Measurements from ENCODE around the gene NRDC. TPM values are rescaled to one million over a fixed set of nuclear protein-coding genes. Genes with fewer than 3 reads are reported as not detected.
A peak's percentile ranks its signal among the peaks of the same experiment; 100 is the strongest.

NRDC gene, protein sequence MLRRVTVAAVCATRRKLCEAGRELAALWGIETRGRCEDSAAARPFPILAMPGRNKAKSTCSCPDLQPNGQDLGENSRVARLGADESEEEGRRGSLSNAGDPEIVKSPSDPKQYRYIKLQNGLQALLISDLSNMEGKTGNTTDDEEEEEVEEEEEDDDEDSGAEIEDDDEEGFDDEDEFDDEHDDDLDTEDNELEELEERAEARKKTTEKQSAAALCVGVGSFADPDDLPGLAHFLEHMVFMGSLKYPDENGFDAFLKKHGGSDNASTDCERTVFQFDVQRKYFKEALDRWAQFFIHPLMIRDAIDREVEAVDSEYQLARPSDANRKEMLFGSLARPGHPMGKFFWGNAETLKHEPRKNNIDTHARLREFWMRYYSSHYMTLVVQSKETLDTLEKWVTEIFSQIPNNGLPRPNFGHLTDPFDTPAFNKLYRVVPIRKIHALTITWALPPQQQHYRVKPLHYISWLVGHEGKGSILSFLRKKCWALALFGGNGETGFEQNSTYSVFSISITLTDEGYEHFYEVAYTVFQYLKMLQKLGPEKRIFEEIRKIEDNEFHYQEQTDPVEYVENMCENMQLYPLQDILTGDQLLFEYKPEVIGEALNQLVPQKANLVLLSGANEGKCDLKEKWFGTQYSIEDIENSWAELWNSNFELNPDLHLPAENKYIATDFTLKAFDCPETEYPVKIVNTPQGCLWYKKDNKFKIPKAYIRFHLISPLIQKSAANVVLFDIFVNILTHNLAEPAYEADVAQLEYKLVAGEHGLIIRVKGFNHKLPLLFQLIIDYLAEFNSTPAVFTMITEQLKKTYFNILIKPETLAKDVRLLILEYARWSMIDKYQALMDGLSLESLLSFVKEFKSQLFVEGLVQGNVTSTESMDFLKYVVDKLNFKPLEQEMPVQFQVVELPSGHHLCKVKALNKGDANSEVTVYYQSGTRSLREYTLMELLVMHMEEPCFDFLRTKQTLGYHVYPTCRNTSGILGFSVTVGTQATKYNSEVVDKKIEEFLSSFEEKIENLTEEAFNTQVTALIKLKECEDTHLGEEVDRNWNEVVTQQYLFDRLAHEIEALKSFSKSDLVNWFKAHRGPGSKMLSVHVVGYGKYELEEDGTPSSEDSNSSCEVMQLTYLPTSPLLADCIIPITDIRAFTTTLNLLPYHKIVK
- total RNA-seq, result 100 to 1,000 TPM; 131 to 139 (median 137) TPM

- ATAC-seq, result peak; percentile 94 to 96
- Mint-ChIP-seq H3K27me3 (ENCODE audit: low read depth) (peaks cover 14% of the 10 kb centered on the region), H3K4me1 (ENCODE audit: low read depth) (peaks cover 20% of the 10 kb centered on the region), H3K36me3 (ENCODE audit: insufficient read depth) (peaks cover 14% of the 10 kb centered on the region), H3K9me3 (no peaks in the 10 kb centered on the region), H3K4me3 (no peak within 1 kb of the TSS)
- DNase-seq, result peak; percentile 99
Measured at GRCh38 chr1:51878616-51879336, at the start of gene NRDC. Gene NRDC, minus strand, starts transcription at chr1:51878727. Its CDS starts 112 bp downstream, at chr1:51878615.

- Mint-ChIP-seq H3K9me3 (no peaks in the 10 kb centered on the region), H3K4me1 (ENCODE audit: low read depth) (no peaks in the 10 kb centered on the region), H3K4me3 (no peak overlapping the region), H3K36me3 (ENCODE audit: insufficient read depth) (no peaks in the 10 kb centered on the region), H3K27me3 (ENCODE audit: low read depth) (peaks cover 5% of the 10 kb centered on the region)
- ATAC-seq, result no peak
- no peak for DNase-seq
Measured at GRCh38 chr1:51927029-51927428, 48.5 kb upstream of the NRDC start.

DNA sequence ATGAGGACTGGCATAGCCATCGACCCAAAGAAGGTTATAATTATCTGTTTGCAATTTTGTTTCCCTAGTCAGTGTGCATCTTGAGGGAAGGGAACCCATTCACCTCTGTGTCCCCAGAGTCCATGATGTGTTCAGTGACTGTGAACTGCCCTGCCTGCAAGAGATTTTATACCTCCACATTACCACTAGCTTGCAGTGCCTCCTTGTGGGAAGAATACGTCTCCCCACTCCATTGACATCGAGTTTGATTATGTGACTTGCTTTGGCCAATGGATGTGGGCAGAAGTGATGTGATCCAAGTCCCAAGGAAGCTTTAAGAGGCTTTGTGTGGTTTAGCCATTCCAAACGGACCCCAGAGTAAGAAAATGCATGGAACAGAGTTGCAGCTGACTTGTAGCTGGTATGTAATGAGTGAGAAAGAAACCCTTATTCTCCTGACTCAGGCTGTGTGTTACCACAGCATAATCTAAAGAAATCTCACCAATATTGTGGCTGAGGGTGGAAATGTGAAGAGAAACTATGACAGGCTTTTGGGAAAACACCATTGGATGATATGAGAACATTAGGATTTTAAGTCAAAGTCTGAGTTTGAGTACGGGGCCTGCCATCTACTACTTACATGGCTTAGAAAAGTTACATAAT is 47.8 kb upstream of the NRDC start:
- H3K4me3 Mint-ChIP-seq, result no peak overlapping the region
- ATAC-seq (peak in 1 of 2 donors; percentile 56), DNase-seq (no peak)

DNA sequence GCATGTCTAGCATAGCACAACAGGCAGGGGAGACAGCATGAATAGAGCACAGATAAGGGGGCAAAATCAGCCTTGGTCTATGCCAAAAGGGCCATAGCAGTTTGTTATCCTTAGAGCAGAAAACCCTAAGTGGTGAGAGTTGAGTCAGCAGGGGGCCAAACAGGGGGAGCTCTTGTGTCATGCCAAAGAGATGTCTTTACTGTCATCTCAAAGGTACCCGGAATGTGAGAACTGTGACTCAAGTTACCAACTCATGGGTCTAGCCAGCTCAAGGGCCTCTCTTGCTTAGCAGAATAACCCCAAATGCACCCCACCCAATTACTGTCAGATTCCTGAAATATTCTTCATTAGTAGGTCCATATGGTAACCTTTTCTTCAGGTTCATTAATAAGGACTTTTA is 45.9 kb upstream of the NRDC start:
- DNase-seq (no peak), ATAC-seq (peak; percentile 76 to 79)
- peaks cover 9% of the 10 kb centered on the region for H3K27me3 Mint-ChIP-seq (ENCODE audit: low read depth)
- no peak overlapping the region for H3K4me3 Mint-ChIP-seq
- no peaks in the 10 kb centered on the region for H3K9me3 Mint-ChIP-seq
- no peaks in the 10 kb centered on the region for H3K36me3 Mint-ChIP-seq (ENCODE audit: insufficient read depth)
- H3K4me1 Mint-ChIP-seq (ENCODE audit: low read depth), result no peaks in the 10 kb centered on the region

More for the DNA sequence above, 47.8 kb upstream of the NRDC start:
- no peaks in the 10 kb centered on the region for H3K36me3 Mint-ChIP-seq (ENCODE audit: insufficient read depth)
- H3K27me3 Mint-ChIP-seq (ENCODE audit: low read depth), result peaks cover 5% of the 10 kb centered on the region
- H3K9me3 Mint-ChIP-seq, result no peaks in the 10 kb centered on the region
- H3K4me1 Mint-ChIP-seq (ENCODE audit: low read depth), result no peaks in the 10 kb centered on the region

DNA sequence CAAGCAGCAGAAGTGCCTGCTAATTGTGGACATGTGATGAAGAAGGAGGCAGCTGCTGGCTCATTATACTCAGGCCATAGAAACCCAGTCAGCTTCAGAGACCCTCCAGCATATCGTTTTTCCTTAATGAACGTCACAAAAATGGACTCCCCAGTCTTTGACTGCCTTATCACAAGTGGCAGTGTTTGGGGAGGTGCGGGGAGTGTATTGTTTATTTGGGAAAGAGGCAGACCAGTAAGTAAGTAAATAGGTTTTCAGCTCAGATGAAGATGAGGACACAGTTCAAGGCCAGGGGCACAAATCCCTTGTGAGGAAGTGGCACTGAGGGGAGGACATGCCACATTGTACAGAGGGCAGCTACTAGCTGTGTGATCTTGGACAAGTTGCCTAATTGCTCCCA is 43.5 kb upstream of the NRDC start:
- no peak for ATAC-seq
- Mint-ChIP-seq H3K36me3 (ENCODE audit: insufficient read depth) (no peaks in the 10 kb centered on the region), H3K4me1 (ENCODE audit: low read depth) (no peaks in the 10 kb centered on the region), H3K9me3 (no peaks in the 10 kb centered on the region), H3K27me3 (ENCODE audit: low read depth) (peaks cover 14% of the 10 kb centered on the region), H3K4me3 (no peak overlapping the region)
- no peak for DNase-seq

- H3K36me3 Mint-ChIP-seq (ENCODE audit: insufficient read depth), result no peaks in the 10 kb centered on the region
- peaks cover 16% of the 10 kb centered on the region for H3K27me3 Mint-ChIP-seq (ENCODE audit: low read depth)
- no peaks in the 10 kb centered on the region for H3K4me1 Mint-ChIP-seq (ENCODE audit: low read depth)
- no peaks in the 10 kb centered on the region for H3K9me3 Mint-ChIP-seq
- DNase-seq, result no peak
- H3K4me3 Mint-ChIP-seq, result no peak overlapping the region
- no peak for ATAC-seq
Measured at GRCh38 chr1:51920130-51920529, 41.6 kb upstream of the NRDC start.

DNA sequence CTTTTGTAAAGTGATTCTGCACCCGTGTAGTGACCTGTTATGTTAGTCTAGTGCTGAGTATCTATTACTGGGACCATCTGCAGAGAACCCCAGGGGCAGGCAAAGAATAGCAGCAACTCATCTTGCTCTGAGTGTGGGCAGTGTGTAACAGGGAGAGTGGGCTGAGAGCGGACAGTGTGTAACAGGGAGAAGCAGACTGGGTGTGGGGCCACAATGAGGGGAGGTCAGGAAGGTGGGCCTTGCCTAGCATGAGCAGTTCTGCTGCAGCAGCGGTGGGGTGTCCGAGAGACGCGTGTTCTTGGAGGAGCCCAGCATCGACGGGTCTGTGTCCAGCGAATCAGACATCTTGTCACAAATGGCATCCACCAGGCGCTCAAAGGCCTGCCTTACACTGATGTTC is 41.2 kb upstream of the NRDC start:
- DNase-seq, result no peak
- no peaks in the 10 kb centered on the region for H3K36me3 Mint-ChIP-seq (ENCODE audit: insufficient read depth)
- no peaks in the 10 kb centered on the region for H3K9me3 Mint-ChIP-seq
- H3K27me3 Mint-ChIP-seq (ENCODE audit: low read depth), result peaks cover 16% of the 10 kb centered on the region
- H3K4me3 Mint-ChIP-seq, result no peak overlapping the region
- ATAC-seq, result no peak
- no peaks in the 10 kb centered on the region for H3K4me1 Mint-ChIP-seq (ENCODE audit: low read depth)

- Mint-ChIP-seq H3K27me3 (ENCODE audit: low read depth) (peaks cover 22% of the 10 kb centered on the region), H3K4me1 (ENCODE audit: low read depth) (no peaks in the 10 kb centered on the region), H3K36me3 (ENCODE audit: insufficient read depth) (no peaks in the 10 kb centered on the region), H3K9me3 (no peaks in the 10 kb centered on the region), H3K4me3 (no peak overlapping the region)
- DNase-seq (no peak), ATAC-seq (no peak)
Measured at GRCh38 chr1:51916587-51917405, 38.3 kb upstream of the NRDC start.

GRCh38 chr1:51915951-51916350 is 37.4 kb upstream of the NRDC start:
- Mint-ChIP-seq H3K4me1 (ENCODE audit: low read depth) (no peaks in the 10 kb centered on the region), H3K9me3 (no peaks in the 10 kb centered on the region), H3K27me3 (ENCODE audit: low read depth) (peaks cover 22% of the 10 kb centered on the region), H3K4me3 (no peak overlapping the region), H3K36me3 (ENCODE audit: insufficient read depth) (no peaks in the 10 kb centered on the region)
- DNase-seq (no peak), ATAC-seq (no peak)

DNA sequence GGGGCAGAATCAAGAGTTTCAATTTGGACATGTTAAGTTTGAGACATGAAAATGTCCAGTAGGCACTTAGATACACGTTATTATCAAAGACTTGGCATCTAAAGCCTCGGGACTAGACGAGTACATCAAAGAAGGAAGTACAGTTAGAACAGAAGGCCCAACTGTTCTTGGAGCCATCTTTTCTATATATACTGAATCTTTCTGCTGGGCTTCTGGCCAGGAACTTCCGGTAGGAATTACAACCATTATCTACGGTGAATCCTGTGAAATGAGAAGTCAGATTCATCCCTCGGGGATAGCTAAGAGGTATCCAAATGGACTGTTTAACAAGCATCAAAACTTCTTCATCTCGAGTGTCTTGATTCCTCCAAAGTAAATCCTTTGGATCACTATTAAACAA is 34.4 kb upstream of the NRDC start:
- H3K9me3 Mint-ChIP-seq, result no peaks in the 10 kb centered on the region
- DNase-seq (no peak), ATAC-seq (no peak)
- H3K27me3 Mint-ChIP-seq (ENCODE audit: low read depth), result peaks cover 14% of the 10 kb centered on the region
- H3K4me1 Mint-ChIP-seq (ENCODE audit: low read depth), result peaks cover 4% of the 10 kb centered on the region
- H3K4me3 Mint-ChIP-seq, result no peak overlapping the region
- no peaks in the 10 kb centered on the region for H3K36me3 Mint-ChIP-seq (ENCODE audit: insufficient read depth)

GRCh38 chr1:51910221-51911000 is 31.9 kb upstream of the NRDC start:
- ATAC-seq, result no peak
- Mint-ChIP-seq H3K36me3 (ENCODE audit: insufficient read depth) (no peaks in the 10 kb centered on the region), H3K27me3 (ENCODE audit: low read depth) (peaks cover 9% of the 10 kb centered on the region), H3K9me3 (no peaks in the 10 kb centered on the region), H3K4me1 (ENCODE audit: low read depth) (peaks cover 7% of the 10 kb centered on the region), H3K4me3 (no peak overlapping the region)
- no peak for DNase-seq

- no peaks in the 10 kb centered on the region for H3K36me3 Mint-ChIP-seq (ENCODE audit: insufficient read depth)
- no peaks in the 10 kb centered on the region for H3K9me3 Mint-ChIP-seq
- H3K4me3 Mint-ChIP-seq, result no peak overlapping the region
- DNase-seq, result no peak
- peaks cover 6% of the 10 kb centered on the region for H3K27me3 Mint-ChIP-seq (ENCODE audit: low read depth)
- no peak for ATAC-seq
- H3K4me1 Mint-ChIP-seq (ENCODE audit: low read depth), result peaks cover 7% of the 10 kb centered on the region
Measured at GRCh38 chr1:51908499-51908898, 30.0 kb upstream of the NRDC start.
